Central memory CD8-positive, alpha-beta T cell (primary cell): Measurements from ENCODE around the gene TYMP.
"Not testable (repeated sequence)": the region's sequence is repeated elsewhere in the genome, so short reads cannot be mapped to it uniquely, and the experiment has no call there.

Experiments used
- ATAC-seq: fragments of 150-1000 bp; cut with Tn5 transposase; replicated peaks from 2 replicates; pipeline ENCODE4 v1.10.0; 2022; ENCODE audit warnings: mild to moderate bottlenecking, moderate FRiP score, moderate number of reproducible peaks; ENCODE audit not compliant: poor library complexity, severe bottlenecking; ENCODE audit errors: extremely low read depth
- DNase-seq, 2 donors: peaks; one replicate each; pipeline ENCODE4 v3.0.0; 2021; ENCODE audit warnings: low spot score in 2 of 2
- H3K27ac Mint-ChIP-seq: one replicate; pipeline ENCODE4 v1.8.0; 2022; ENCODE audit warnings: low read depth, mild to moderate bottlenecking, moderate library complexity, mixed read lengths
- H3K27me3 Mint-ChIP-seq: one replicate; pipeline ENCODE4 v1.8.0; 2022; ENCODE audit warnings: mixed read lengths
- H3K36me3 Mint-ChIP-seq: one replicate; pipeline ENCODE4 v1.8.0; 2022; ENCODE audit warnings: mild to moderate bottlenecking, moderate library complexity, mixed read lengths; ENCODE audit not compliant: insufficient read depth
- H3K4me1 Mint-ChIP-seq: one replicate; pipeline ENCODE4 v1.8.0; 2022; ENCODE audit warnings: mixed read lengths
- H3K4me3 Mint-ChIP-seq: one replicate; pipeline ENCODE4 v1.8.0; 2022; ENCODE audit warnings: mild to moderate bottlenecking, moderate library complexity, mixed read lengths
- H3K9me3 Mint-ChIP-seq: one replicate; pipeline ENCODE4 v1.8.0; 2022; ENCODE audit warnings: mixed read lengths

Gene TYMP

DNA sequence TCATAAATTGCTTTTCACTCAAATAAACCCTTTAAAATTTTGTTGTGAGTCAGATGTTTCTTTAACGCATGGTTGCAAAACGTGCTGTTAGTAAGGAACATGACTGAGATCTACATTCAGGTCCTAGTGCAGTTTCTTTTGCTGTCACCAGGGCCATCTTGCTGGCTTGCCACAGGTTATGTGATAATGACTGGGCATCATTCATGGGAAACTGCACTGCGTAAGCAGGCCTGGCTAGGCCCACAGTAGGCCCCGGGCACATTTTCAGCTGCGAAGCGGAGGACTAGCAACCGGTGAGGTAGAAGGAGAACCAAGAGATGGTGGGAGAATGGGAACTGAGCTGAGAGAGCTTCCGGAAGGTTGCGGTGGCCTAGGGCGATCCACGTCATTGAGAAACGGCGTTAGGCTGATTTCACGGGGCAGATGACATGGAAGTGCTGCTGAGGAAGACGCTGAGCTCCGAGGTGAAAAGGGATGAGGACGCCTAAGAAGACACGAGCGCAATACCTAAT lies 12.7 kb upstream of the TYMP start:
- Mint-ChIP-seq H3K27me3 (no peaks in the 10 kb centered on the region), H3K4me3 (peak overlapping the region; percentile 31)
- ATAC-seq = no peak

DNA sequence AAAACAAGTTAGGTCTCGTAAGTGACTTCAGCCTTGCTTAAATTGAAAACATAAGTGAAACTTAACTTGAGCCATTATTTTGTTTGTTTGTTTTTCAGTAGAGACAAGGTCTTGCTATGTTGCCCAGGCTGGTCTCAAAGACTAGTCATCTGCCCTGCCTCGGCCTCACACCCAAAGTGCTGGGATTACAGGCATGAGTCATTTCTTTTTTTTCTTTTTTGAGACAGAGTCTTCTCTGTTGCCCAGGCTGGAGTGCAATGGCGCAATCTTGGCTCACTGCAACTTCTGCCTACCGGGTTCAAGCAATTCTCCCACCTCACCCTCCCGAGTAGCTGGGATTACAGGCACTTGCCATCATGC lies 11.8 kb upstream of the TYMP start:
- H3K4me3 Mint-ChIP-seq, DNase-seq, ATAC-seq, H3K9me3 Mint-ChIP-seq, H3K27me3 Mint-ChIP-seq: not testable (repeated sequence)
- H3K27ac Mint-ChIP-seq = peak overlapping the region; percentile 100
- H3K36me3 Mint-ChIP-seq = peaks cover 20% of the 10 kb centered on the region
- H3K4me1 Mint-ChIP-seq = peaks cover 49% of the 10 kb centered on the region

More for the DNA sequence above, 12.7 kb upstream of the TYMP start:
- peaks cover 20% of the 10 kb centered on the region for H3K36me3 Mint-ChIP-seq
- H3K9me3 Mint-ChIP-seq = no peaks in the 10 kb centered on the region
- H3K4me1 Mint-ChIP-seq = peaks cover 49% of the 10 kb centered on the region
- H3K27ac Mint-ChIP-seq = peak overlapping the region; percentile 75
- DNase-seq = no peak

DNA sequence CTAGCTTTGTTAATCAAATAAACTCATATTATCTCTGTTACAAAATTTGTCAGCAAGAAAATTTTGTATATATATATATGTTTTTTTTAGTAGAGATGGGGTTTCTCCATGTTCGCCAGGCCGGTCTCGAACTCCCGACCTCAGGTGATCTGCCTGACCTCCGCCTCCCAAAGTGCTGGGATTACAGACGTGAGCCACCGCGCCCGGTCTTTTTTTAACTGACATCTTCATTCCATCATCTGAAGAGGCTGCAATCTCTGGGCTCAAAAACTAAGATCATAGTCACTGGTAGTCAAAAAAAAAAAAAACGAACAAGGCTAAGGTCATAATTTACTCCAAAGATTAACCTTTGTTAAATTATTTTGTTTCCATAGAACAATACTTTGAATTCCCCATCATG lies 10.6 kb upstream of the TYMP start:
- Mint-ChIP-seq H3K27ac (peak overlapping the region; percentile 100), H3K36me3 (peaks cover 20% of the 10 kb centered on the region), H3K4me3 (peak overlapping the region; percentile 29), H3K27me3 (no peaks in the 10 kb centered on the region), H3K9me3 (no peaks in the 10 kb centered on the region), H3K4me1 (peaks cover 43% of the 10 kb centered on the region)
- ATAC-seq (no peak), DNase-seq (no peak)

DNA sequence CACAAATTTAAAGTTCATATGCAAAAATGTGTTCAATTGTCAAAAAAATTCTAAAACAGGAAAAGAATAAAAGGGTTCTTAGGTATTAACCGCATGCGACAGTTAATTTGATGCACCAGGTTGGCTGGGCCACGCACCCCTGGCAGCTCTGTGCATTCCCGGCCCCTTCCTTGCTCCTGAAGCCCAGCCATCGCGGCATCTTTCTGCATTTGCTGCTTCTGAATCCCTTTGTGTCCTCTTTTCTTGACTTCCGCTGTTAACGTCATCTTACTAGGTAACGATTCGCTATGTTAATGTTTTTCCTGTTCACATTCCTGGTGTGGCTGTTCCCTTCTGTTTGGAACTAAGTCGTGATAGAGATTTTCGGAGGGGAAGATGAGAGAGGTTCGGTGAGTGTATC lies 8.0 kb upstream of the TYMP start:
- H3K36me3 Mint-ChIP-seq = peaks cover 18% of the 10 kb centered on the region
- H3K4me3 Mint-ChIP-seq = no peak overlapping the region
- DNase-seq = no peak
- no peak for ATAC-seq
- peaks cover 37% of the 10 kb centered on the region for H3K4me1 Mint-ChIP-seq
- H3K27me3 Mint-ChIP-seq = no peaks in the 10 kb centered on the region
- no peaks in the 10 kb centered on the region for H3K9me3 Mint-ChIP-seq
- H3K27ac Mint-ChIP-seq = peak overlapping the region; percentile 100

DNA sequence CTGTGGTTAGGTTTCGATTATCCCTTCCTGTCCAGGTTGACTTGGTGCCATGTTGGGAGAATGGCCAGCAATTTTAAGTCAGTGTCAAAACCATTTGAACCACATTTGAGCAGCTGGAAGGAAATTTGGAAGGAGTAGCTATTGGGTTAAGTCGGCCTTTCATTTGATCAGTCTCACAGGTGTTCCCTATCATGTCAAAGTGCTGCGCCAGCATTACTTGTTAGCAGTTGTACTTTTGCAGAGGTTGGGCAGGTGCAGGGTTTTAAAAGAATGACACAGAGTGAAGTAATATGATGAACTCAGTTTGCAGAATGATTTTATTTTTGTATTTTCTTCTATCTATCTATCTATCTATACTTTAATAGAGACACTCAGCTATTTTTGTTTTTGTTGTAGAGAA lies 6.4 kb upstream of the TYMP start:
- DNase-seq = no peak
- H3K4me1 Mint-ChIP-seq = peaks cover 37% of the 10 kb centered on the region

DNA sequence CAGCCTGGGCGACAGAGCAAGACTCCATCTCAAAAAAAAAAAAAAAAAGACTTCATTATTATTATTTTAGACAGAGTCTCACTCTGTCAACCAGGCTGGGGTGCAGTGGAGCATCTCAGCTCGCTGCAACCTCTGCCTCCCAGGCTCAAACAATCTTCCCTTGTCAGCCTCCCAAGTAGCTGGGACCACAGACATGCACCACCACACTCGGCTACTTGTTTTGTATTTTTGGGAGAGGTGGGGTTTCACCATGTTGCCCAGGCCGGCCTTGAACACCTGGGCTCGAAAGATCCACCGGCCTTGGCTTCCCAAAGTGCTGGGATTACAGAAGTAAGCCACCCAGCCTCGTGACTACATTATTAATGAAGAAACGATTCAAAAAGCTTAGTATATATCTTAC lies 5.3 kb upstream of the TYMP start:
- ATAC-seq (no peak), DNase-seq (no peak)
- no peaks in the 10 kb centered on the region for H3K27me3 Mint-ChIP-seq
- H3K27ac Mint-ChIP-seq = no peak overlapping the region
- no peak overlapping the region for H3K4me3 Mint-ChIP-seq
- H3K9me3 Mint-ChIP-seq = no peaks in the 10 kb centered on the region
- H3K4me1 Mint-ChIP-seq = peaks cover 39% of the 10 kb centered on the region
- H3K36me3 Mint-ChIP-seq = peaks cover 23% of the 10 kb centered on the region

More for the DNA sequence above, 6.4 kb upstream of the TYMP start:
- Mint-ChIP-seq H3K9me3 (no peaks in the 10 kb centered on the region), H3K4me3 (no peak overlapping the region), H3K36me3 (peaks cover 15% of the 10 kb centered on the region), H3K27me3 (no peaks in the 10 kb centered on the region), H3K27ac (no peak overlapping the region)
- ATAC-seq = no peak

DNA sequence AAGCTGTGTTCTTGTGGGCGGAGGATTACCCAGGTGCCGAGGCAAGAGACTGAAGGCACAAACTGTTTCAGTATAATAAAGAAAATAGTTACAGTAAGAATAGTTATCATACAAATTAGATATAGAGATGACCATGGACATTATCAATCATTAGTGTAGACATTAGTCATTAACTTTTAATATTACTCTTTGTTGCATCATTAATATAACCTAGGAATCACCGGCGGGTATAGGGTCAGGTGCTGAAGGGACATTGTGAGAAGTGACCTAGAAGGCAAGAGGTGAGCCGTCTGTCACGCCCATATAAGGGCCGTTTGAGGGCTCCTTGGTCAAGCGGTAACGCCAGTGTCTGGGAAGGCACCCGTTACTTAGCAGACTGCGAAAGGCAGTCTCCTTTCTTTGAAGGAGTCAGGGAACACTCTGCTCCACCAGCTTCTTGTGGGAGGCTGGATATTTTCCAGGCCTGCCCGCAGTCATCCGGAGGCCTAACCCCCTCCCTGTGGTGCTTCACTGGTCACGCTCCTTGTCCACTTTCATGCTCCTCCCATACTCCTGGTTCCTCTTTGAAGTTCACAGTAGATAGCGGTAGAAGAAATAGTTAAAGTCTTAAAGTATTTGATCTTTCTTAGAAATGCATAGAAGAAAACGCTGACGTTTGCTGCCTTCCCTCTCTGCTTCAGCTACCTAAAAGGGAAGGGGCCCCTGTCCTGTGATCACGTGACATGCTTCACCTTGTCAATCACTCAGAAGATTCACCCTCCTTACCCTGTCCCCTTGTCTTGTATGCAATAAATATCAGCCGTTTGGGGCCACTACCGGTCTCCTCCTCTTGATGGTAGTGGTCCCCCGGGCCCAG lies 4.3 kb upstream of the TYMP start:
- not testable (repeated sequence) for H3K27ac Mint-ChIP-seq

DNA sequence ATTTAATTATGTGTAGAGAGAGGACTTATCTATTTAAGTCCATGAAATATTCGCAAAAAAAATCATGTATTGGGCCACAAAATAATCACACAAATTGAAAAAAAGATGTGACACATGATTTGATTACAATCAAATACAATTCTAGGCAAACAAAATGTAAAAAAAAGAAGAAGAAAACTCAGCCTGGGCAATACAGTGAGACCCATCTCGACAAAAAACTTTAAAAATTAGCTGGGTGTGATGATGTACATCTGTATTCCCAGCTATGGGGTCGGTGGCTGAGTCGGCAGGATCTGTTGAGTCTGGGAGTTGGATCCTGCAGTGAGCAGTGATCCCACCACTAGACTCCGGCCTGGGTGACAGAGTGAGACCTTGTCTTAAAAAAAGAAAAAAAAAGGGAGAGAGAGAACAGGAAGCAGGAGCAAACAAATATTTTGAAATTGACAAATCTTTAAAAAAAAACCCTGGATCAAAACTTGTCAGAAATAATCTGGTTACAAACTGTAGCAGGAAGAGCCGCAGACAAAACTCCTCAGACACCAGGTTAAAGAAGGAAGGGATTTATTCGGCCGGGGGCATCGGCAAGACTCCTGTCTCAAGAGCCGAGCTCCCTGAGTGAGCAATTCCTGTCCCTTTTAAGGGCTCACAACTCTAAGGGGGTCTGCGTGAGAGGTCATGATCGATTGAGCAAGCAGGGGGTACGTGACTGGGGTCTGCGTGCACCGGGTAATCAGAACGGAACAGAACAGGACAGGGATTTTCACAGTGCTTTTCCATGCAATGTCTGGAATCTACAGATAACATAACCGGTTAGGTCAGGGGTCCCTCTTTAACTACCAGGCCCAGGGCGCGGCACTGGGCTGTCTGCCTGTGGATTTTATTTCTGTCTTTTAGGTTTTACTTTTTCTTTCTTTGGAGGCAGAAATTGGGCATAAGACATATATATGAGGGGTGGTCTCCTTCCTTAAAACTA lies 3.3 kb upstream of the TYMP start:
- Mint-ChIP-seq H3K4me1 (peaks cover 32% of the 10 kb centered on the region), H3K27ac (peak overlapping the region; percentile 98), H3K9me3 (no peaks in the 10 kb centered on the region), H3K36me3 (peaks cover 15% of the 10 kb centered on the region), H3K27me3 (no peaks in the 10 kb centered on the region), H3K4me3 (peak overlapping the region; percentile 92)
- no peak for DNase-seq
- ATAC-seq = no peak

More for the DNA sequence above, 4.3 kb upstream of the TYMP start:
- not testable (repeated sequence) for H3K9me3 Mint-ChIP-seq, ATAC-seq, DNase-seq, H3K27me3 Mint-ChIP-seq, H3K4me3 Mint-ChIP-seq
- Mint-ChIP-seq H3K36me3 (peaks cover 16% of the 10 kb centered on the region), H3K4me1 (peaks cover 29% of the 10 kb centered on the region)

DNA sequence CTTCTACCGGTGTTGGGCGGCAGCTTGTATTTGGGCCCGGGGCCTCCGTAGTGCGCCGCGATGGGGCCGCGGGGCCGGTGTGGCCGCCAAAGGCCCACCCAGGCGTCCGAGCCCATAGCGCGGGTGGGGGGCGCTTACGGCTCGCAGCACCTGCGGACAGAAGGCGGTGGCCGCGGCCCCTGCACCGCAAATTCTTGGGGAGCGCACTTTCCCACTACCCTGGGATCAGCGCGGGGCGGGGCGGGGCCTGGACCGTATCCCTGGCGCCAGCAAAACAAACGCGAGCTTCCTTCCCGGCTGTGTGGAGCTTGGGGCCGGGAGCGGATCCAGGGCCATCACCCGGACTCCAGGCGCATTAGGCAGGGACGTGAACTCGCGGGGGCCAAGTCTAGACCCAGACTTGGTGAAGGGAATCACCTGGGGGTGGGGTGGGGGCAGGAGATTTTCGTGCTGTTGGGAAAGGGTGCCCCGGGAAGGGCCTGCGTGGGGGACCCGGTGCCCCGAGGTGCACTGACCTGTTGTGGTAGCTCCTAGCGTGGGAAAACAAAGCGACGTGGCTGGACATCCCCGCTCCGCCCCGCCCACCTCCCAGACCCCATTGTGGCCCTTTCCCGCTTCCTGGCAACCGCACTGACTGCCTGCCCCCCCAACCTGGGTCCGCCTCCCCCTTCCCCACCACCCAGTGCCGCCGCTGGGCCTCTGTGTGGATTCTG lies 2.3 kb upstream of the TYMP start:
- Mint-ChIP-seq H3K36me3 (peaks cover 20% of the 10 kb centered on the region), H3K4me1 (peaks cover 37% of the 10 kb centered on the region), H3K27ac (peak overlapping the region; percentile 98), H3K27me3 (no peaks in the 10 kb centered on the region), H3K4me3 (peak overlapping the region; percentile 92), H3K9me3 (no peaks in the 10 kb centered on the region)
- DNase-seq (no peak), ATAC-seq (no peak)

DNA sequence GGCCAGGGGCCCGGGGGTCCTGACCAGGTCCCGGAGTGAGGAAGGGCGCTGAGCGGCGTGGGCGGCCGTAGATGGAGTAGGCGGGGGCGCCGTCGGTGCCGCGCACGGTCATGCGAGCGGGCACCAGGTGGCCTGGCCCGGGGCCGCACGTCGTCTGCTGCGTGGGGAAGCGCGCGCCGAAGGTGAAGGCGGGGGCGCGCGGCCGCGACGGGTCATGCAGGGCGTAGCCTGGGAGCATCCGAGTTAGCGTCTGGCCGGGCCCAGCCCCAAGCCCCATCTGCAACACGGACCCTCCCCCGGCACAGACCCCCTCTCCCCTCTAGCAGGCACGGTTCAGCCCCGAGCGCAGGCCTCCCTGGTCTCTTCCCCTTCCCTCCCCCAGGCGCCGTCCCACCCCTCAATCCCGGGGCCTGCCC lies 1.7 kb upstream of the TYMP start:
- Mint-ChIP-seq H3K27me3 (no peaks in the 10 kb centered on the region), H3K4me1 (peaks cover 43% of the 10 kb centered on the region), H3K27ac (peak overlapping the region; percentile 98), H3K4me3 (peak overlapping the region; percentile 92), H3K9me3 (no peaks in the 10 kb centered on the region), H3K36me3 (peaks cover 21% of the 10 kb centered on the region)
- DNase-seq = peak; percentile 50 to 51
- ATAC-seq = peak; percentile 65

DNA sequence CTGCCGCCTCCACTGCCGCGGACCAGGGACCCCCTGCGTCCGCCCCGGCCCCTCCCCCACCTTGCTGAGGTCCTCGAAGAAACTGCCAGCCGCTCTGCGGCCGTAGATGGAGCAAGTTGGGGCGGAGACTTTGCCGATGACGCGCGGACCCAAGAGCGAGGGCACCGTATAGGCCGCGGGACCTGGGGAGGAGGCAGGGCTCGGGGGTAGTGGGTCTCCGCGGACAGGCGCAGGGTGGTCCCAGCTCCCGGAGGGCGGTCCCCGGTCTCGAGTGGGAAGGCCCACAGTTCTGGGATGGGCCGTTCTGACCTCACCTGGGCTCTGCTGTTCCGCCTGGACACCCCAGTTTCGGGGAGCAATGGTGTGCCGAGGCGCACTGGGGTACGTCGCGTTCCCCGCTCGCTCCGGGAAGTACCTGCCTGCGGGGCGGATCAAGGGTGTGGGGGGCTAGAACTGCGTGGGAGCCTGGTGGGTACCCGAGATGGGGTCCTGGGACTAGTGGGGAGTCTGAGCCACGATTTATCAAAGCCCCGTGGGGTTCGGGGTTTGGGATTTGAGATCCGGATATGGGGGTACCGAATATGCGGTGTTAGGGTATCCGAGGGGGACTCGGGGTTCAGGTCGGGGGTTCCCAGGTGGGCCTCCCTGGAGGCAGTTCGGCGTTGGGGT lies 1.2 kb upstream of the TYMP start:
- Mint-ChIP-seq H3K27me3 (no peaks in the 10 kb centered on the region), H3K4me1 (peaks cover 44% of the 10 kb centered on the region), H3K4me3 (peak overlapping the region; percentile 92), H3K9me3 (no peaks in the 10 kb centered on the region), H3K36me3 (peaks cover 21% of the 10 kb centered on the region), H3K27ac (peak overlapping the region; percentile 98)
- DNase-seq = peak; percentile 67 to 73
- ATAC-seq = peak; percentile 58

DNA sequence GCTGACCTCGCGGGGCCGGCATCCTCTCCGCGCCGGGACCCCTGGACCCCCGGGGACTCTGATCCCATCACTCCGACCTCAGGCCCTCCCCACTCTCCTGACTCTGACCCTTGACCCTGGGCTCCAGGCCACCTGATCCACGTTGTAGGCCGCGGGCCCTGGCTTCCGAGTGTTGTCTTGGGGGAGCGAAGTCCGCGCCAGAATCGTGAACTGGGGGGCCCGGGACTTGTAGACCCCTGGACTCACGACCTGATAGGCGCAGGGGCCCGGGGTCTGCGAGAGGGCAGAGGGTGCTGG lies 716 bp upstream of the TYMP start:
- DNase-seq (peak in 1 of 2 donors; percentile 36), ATAC-seq (no peak)
- Mint-ChIP-seq H3K27ac (peak overlapping the region; percentile 98), H3K4me1 (peaks cover 44% of the 10 kb centered on the region), H3K27me3 (no peaks in the 10 kb centered on the region), H3K36me3 (peaks cover 24% of the 10 kb centered on the region), H3K9me3 (no peaks in the 10 kb centered on the region), H3K4me3 (peak overlapping the region; percentile 92)
